HG02840 (cell line): ENCODE data around the gene NR3C2.
"Not testable (repeated sequence)": the region's sequence is repeated elsewhere in the genome, so short reads cannot be mapped to it uniquely, and the experiment has no call there.

ENCODE experiments used
- ATAC-seq: cut with Tn5 transposase; IDR thresholded peaks from one replicate; pipeline ENCODE4 v1.9.1; 2021; ENCODE audit warnings: mild to moderate bottlenecking, moderate library complexity, moderate number of reproducible peaks; ENCODE audit not compliant: unreplicated experiment, low FRiP score

Gene NR3C2

DNA sequence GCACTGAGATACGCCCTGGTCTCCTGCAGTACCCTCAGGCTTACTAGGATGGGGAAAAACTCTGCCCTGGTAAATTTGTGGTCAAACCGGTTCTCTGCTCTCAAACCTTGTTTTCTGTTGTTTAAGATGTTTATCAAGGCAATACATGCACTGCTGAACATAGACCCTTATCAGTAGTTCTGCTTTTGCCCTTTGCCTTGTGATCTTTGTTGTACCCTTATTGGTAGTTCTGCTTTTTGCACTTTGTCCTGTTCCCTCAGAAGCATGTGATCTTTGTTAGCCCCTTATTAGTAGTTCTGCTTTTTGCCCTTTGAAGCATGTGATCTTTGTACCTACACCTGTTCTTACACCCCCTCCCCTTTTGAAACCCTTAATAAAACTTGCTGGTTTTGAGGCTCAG lies 319.1 kb downstream of the NR3C2 start:
- ATAC-seq = not testable (repeated sequence)

DNA sequence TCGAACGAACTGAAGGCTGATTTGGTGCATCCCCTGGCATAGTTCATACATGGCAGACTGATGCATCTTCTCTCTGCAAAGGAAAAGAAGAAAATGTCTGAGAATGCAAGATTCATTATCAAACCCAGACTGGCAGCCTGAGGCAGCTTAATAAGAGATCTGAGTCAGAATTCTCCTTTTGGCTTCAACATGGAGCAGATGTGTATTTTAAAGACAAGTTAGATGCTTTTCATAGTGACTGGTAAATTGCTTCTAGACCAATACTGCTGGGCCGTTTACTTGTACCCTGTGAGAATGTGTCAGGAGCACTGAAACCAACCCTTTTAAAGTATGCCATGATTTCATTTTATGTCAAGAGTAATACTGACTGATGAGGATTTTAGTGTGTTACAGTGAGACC lies 322.0 kb downstream of the NR3C2 start:
- ATAC-seq = no peak

DNA sequence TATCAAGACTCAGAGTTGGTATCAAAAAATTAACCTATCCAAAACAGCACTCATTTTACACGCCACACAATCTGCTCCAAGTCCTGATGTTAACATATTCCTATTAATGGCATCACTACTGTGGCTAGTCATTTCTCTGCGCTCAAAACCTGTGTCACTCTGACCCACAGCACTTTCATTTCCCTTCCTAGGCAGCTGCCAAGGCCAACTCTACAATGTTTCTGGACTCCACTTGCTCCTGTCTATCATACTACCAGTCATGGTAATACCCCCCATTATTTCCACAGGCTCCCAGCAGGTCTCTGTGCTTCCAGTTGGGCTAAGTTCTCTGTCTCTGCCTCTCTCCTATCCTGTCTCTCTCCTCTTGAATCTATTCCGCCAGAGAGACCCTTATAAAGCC lies 323.6 kb downstream of the NR3C2 start:
- ATAC-seq = no peak

DNA sequence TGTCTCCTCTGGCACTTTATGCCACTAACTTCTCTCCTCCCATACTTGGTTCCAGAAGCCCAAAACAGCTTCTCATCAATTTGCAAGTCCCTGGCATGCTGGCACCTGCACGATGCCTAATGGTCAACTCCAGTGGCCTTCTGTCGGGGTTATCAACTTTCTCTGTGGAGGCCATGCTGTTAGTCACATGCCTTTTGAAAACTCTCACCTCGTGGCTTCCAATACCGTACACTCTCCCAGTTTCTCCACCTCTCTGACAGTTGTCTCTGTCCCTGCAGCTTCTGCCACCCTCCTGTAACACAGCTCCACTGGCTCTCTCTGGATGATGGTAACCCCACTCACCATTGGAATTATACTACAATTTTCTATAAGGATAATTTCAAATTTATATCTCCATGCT lies 324.0 kb downstream of the NR3C2 start:
- no peak for ATAC-seq

DNA sequence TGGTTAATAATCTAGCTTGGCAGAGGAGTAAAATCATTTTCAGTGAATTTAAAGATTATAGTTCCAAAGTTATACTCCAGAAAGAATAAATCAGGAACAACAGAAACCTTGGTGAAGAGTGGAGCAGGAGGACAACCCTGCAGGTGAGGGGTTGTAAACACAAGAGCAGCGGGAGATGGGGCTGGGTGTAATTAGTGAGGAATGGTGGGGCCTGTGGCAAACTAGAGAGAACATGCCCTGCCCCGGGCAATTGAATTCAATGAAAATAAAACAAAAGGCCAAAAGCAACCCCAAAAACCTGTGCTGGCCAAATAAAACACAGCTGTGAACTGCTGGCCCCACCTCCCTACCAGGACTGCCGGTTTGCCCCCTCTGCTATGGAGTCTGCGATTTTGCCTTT lies 325.2 kb downstream of the NR3C2 start:
- ATAC-seq = no peak

DNA sequence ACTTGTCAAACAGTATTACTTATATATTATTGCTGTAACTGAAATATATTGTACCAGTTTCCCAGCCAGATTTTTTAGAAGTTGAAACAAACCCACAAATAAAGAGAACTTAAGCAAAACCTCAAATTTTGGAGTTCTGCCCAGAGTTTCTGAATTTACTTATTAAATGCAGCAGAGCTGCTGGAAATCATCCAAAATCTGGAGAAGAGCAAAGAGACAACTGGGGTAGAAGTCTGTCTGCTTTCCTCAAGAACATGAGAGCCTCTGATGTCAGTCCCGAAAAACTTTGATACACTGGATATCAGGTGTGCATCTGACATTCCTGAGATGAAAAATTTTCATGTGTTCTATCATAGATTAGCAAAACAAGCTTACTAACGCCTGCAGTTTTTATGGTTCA lies 325.9 kb downstream of the NR3C2 start:
- no peak for ATAC-seq

DNA sequence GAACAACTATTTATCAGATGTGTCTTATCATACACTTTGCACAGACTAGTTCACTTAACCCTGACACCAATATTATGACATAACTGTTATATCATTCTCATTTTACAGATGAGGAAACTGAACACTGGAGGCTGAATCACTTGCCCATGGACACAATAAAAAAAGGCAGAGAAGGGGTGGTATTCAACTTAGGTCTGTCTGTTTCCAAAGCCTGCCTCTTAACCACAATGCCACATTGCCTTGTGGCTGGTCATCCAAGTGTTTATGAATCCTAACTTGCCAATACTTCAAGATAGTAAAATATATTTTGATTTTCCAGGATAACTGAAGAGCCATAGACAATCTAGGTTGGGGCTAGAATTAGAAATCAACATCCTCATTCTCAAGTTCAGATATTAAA lies 327.8 kb downstream of the NR3C2 start:
- no peak for ATAC-seq

DNA sequence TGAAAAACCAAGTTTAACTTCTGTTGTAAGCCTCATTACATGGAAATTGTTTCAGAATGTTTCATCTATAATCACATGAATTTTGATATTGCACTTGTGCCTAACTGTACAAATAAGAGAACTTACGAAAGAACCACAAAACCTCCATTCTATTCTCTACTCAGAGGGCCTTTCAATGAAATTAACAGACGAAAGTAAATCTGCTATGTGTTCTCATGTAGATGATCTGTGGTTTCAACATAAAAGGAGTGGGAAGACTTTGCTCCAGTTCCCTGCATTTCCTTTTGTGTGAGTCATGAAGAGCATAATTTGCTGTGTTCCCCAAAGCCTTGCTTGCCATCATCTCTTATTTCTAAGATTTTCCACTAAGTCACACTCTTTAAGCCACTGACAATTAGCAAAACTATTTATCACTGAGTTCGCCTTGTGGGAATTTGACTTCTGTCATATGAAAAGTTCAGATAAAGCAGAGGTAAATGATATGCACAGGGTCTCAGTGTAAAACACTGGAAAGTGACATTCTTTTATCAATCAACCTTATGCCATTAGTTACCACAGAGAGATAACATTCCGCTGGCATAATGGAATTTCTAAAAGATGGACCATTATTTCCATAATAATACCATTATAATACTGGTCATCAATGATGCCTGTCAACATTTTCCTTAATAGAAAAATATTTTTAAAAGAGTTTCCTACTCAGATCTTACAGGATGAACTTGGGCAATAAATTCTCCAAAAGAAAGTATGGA lies 329.8 kb downstream of the NR3C2 start:
- no peak for ATAC-seq

DNA sequence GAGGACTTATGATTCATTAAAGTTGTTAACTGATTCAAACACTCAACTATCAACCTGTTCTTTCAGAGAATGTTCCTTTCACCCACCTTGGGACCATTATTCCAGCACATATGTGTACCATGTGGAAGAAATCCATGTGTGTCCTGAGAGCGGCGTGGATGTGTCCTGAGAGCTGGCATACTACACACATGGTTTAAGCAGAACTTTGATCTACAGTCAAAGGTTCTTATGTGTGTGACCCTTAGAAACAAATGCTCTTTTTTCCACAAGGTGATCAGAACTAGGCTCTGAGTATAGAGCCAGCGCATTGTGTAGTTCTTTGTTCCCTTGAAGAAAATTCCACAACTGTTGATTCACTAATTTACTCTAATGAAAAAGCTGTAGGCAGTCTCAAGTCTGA lies 332.0 kb downstream of the NR3C2 start:
- no peak for ATAC-seq

DNA sequence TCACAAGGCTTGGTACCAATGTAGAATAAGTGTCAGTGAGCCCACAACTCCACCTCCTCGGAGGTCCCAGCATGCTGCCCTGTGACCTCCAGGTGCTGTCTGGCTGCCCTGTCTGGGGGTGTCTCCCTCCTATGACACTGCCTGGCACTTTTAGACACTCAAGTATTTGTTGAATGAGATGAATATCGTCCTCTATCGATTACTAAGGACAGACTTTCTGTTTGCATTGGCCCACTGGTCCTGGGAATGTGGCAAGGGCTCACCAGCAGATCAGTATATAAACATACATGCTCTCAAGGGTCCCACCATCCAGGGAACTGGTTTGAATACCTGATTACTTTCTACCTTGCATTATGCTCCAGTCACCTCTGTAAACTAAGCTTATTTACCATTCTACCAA lies 333.0 kb downstream of the NR3C2 start:
- no peak for ATAC-seq

DNA sequence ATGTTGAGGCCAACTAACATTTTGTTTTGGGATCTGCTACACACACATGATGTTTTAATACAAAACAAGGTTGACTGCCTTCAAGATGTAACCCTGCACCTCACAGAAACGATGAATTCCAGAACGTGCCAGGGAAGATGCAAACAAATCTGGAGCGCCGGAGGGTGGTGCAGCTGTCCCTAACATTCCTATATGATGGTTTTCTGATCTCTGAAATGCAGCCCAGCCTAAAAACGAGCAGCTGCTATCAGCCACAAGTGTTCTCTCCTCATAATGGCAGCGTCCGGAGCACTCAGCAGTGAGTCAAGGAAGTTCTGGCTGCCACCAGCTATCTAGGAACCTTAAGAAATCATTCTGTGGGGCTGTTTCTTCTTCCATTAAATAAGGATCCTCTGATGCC lies 333.4 kb downstream of the NR3C2 start:
- ATAC-seq = no peak

DNA sequence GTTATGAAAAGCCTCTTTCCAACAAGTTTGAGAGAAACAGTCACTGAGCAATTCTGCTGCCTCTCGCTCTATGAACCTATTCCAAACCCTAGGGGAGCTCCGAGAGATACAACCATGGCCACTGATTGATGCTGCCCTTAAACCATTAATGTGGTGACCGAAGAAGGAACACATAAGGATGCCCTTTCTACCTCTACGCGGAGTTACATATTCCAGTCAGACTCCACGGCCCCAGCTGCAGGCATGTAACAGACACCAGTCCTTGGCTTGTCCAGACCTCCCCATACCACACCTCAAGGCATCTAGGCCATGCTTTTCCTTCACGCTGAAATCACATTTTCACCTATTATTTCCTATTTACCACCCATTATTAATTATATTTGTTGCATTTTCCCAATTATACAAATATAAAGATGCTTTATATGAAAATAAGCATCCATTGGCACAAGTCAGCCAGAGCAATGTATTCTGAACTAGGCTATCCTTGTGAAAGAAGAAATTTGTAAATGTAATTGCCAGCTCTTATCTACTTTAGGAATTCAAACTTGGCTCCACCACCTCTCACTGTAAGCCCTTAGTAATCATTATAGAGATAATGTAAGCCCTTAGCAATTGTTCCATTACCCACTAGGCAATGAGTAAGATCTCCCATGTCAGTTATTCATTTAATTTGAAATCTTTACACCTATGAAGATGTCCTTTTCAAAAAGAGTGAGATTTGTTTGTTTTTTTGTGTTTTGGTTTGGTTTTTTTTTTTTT lies 338.4 kb downstream of the NR3C2 start:
- ATAC-seq = no peak

DNA sequence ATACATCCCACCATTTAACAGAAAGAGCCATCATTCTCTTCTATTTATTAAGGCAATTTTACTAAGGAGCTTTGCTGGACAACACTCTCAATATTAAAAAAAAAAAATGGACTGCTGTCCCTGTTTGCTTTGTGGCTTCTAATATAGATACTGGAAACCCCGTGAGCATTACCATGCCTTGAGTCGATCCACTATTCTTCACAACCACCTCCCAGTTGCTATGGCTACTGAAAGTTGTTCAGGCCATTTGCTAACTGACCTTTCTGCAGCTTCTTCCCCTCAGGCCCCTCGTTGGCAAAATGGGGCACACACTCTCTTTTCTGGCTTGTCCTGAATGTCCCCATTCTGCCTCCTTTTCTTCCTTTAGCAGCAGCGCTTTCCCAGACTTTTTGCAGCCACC lies 340.4 kb downstream of the NR3C2 start:
- ATAC-seq = no peak

DNA sequence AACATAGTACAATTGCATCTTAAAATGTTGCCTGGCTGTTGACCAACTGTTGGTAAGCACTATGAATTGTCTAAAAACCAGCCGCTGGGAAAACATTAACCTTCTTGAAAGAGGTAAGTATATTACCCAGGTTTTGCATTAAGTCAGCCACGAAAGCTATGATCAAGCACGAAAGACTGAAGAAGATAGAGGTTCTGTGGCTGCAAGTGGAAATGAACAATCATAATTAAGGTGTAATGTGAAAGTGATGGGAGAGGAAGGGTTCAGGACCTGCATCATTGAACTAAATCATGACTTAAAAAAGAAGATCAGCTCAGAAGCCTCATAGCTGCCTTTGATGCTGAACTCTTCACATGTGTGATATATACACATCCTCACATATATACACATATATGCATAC lies 341.0 kb downstream of the NR3C2 start:
- ATAC-seq = no peak

DNA sequence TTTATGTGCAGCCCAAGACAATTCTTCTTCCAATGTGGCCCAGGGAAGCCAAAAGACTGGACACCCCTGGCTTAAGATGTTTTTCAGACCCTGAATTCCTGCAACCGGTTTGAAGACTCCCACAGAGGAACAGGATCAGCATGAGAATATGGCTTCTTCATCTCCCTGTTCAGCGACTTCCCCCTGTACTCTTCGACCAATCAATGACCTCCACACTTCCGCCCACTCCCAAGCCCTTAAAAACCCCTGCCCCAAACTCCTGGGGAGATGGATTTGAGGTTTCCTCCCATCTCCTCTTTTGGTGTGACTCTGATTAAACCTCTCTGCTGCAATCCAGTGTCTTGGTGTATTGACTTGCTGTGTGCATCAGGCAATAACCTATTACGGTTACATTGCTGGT lies 344.4 kb downstream of the NR3C2 start:
- ATAC-seq = no peak

DNA sequence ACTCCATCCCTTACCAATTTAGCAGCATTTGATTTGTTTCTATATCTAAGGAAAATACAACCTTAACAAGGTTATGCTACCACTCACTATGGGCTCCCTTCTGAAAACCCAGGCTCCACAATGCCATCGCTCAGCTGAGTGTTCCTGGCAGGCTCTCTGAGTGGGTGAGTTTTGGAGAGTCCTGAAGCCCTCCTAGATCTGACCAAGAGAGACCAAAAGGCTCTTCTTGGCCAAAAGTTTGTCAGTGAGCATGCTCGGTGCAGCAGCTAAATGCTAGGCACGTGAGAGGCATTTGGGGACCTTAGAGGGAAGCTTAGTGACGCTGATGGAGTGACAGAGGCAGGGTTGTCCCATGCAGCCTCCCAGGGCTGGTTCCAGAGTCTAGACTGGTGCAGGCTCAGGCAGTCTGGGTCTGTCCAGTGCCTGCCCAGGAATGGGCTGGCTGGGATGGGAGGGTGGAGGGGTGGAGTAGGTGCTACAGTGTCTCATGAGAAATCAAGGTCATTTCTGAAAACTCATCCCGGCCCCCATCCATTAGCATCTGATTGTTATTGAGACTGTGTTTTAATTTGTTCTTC lies 346.8 kb downstream of the NR3C2 start:
- no peak for ATAC-seq

DNA sequence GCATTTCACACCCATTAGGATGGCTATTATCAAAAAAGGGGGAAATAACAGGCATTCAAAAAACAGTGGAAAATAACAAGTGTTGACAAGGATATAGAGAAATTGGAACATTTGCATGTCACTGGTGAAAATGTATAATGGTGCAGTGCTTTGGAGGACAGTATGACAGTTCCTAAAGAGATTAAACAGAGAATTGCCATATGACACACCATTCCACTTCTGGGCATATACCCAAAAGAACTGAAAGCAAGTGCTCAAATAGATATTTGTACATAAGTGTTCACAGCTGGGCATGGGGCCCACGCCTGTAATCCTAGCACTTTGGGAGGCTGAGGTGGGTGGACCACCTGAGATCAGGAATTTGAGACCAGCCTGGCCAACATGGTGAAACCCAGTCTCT lies 348.1 kb downstream of the NR3C2 start:
- no peak for ATAC-seq

DNA sequence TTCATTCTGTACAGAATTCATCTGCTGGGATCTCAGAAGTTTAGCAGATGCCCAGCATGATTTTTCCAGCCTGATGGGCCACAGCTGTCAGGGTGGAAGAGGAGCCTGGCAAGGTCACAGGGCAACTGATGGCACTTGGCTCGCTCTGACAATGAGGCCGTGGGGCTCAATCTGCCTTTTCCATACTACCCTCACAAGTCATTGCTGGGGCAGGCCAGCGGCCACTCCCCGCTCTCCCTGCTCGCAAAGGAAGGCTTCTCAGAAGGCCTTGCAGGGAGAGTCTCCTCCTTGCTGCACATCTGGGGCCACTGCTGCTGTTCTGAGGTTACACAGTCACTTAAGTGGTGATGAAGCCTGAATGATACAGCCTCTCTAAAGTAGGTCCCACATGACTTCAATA lies 349.1 kb downstream of the NR3C2 start:
- no peak for ATAC-seq

DNA sequence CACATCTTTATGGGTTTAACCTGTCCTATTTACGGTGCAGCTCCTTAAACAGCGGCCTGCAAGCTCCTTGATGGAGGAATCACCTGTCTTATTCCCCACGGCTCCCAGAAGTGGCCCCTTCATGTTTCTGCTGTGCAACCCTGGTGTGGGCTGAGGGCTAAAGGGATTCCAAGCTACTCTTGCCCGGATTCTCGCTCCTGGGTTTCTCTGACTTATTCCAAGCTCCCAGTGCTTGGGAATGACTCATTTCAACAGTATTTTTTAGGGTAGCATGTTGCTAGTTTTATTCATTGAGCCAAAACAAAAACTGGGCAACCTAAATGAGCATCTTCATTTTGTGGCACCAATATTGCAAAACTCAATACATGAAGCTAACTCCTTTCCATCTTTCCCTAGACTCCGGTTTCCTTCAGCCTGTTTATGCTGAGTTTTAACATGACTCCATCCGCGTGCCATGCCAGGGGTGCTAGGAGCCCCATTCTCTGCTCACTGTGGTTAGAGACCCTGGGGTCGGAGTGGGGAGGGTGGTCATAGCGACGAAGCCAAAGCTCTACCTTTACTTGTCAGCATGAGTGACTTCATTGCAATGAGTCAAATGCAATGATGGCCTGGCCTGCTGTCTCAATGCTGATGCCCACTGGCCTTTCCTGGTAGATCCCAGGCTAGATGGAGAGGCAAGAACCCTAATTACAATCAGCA lies 349.7 kb downstream of the NR3C2 start:
- no peak for ATAC-seq

DNA sequence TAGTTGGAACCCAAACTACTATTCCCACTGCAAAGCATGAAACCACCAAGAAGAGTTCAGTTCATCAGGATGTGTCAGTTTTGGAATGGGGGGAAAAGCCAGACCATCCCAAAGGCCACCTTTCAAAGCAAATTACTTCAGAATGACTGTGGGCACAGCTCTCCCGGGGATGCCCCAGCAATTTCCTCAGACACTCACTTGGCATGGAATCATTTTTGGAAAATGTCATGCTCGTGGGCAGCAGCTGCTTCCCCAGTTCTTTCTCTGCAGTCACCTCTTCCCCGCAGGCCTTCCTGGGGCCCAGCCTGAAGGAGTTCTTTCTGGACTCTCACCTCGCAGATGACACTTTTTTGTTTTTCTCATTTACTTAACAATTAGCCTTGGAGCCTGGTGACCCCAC lies 350.3 kb downstream of the NR3C2 start:
- no peak for ATAC-seq
